Effector memory CD8-positive, alpha-beta T cell (primary cell): ENCODE results near the gene ZNF771.

Experiments used
- ATAC-seq: fragments of 150-1000 bp; cut with Tn5 transposase; replicated peaks from 2 replicates; pipeline ENCODE4 v1.10.0; 2021; ENCODE audit warnings: mild to moderate bottlenecking, moderate library complexity
- DNase-seq, 3 experiments: peaks; one replicate each; pipeline ENCODE4 v3.0.0; 2021
- H3K27ac Mint-ChIP-seq, 2 donors: one replicate each; pipeline ENCODE4 v1.8.0; 2022; ENCODE audit warnings: mild to moderate bottlenecking in 2 of 2, mixed read lengths in 2 of 2, moderate library complexity in 2 of 2
- H3K27me3 Mint-ChIP-seq, 2 donors: one replicate each; pipeline ENCODE4 v1.8.0; 2022; ENCODE audit warnings: mixed read lengths in 2 of 2
- H3K36me3 Mint-ChIP-seq: one replicate; pipeline ENCODE4 v1.8.0; 2022; ENCODE audit warnings: mild to moderate bottlenecking, moderate library complexity, mixed read lengths; ENCODE audit not compliant: insufficient read depth
- H3K4me1 Mint-ChIP-seq, 2 donors: one replicate each; pipeline ENCODE4 v1.8.0; 2022; ENCODE audit warnings: low read depth in 2 of 2, mixed read lengths in 2 of 2
- H3K4me3 Mint-ChIP-seq, 2 donors: one replicate each; pipeline ENCODE4 v1.8.0; 2022; ENCODE audit warnings: mild to moderate bottlenecking in 2 of 2, mixed read lengths in 2 of 2, moderate library complexity in 2 of 2
- H3K9me3 Mint-ChIP-seq, 2 donors: one replicate each; pipeline ENCODE4 v1.8.0; 2022; ENCODE audit warnings: mixed read lengths in 2 of 2

The ZNF771 gene

DNA sequence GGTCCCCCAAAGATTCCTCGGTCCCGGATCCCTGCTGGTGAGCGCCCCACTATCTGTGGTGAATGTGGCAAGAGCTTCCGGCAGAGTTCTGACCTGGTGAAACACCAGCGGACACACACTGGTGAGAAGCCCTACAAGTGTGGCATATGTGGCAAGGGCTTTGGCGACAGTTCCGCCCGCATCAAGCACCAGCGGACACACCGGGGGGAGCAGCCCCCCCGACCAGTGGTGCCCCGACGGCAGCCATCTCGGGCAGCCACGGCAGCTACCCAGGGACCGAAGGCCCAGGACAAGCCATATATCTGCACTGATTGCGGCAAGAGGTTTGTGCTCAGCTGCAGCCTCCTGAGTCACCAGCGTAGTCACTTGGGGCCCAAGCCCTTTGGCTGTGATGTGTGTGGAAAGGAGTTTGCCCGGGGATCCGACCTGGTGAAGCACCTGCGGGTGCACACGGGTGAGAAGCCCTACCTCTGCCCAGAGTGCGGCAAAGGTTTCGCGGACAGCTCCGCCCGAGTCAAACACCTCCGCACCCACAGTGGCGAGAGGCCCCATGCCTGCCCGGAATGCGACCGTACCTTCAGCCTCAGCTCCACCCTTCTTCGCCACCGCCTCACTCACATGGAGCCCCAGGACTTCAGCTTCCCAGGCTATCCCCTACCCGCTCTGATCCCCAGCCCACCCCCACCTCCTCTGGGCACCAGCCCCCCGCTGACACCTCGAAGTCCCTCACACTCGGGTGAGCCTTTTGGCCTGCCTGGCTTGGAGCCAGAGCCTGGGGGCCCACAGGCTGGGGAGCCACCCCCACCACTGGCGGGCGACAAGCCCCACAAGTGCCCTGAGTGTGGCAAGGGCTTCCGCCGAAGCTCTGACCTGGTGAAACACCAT, 9.4 kb upstream of the ZNF771 start:
- H3K4me3 Mint-ChIP-seq: peak overlapping the region in 1 of 2 donors; percentile 17
- ATAC-seq (no peak), DNase-seq (no peak)
- peaks cover 16% of the 10 kb centered on the region for H3K36me3 Mint-ChIP-seq
- H3K4me1 Mint-ChIP-seq: peaks cover 29 to 36% of the 10 kb centered on the region in 2 donors
- H3K27me3 Mint-ChIP-seq: no peaks in the 10 kb centered on the region
- peak overlapping the region in 1 of 2 donors; percentile 62 for H3K27ac Mint-ChIP-seq
- no peaks in the 10 kb centered on the region for H3K9me3 Mint-ChIP-seq

DNA sequence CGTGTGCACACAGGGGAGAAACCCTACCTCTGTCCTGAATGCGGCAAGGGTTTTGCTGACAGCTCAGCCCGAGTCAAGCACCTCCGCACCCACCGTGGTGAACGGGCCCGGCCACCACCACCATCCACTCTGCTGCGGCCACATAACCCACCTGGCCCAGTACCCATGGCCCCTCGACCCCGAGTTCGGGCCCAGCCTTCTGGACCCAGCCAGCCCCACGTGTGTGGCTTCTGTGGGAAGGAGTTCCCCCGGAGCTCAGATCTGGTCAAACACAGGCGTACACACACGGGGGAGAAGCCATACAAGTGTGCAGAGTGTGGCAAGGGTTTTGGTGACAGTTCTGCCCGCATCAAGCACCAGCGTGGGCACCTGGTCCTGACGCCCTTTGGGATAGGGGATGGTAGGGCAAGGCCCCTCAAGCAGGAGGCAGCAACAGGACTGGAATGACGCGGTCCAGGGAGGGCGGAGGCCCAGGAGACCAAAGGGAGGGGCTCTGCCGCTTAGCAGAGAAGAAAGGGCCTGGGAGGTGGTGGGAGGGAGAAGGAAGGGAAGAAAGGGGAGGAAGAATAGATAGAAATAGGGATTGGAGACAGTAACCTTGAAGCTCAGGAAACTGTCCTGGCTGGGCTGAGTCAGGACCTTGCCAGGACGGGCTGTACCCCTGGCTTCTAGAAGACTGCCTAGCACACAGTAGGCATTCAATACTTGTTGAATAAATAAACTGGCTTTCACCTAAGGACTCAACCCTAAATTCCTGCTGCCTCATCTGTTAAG, 8.6 kb upstream of the ZNF771 start:
- Mint-ChIP-seq H3K27me3 (no peaks in the 10 kb centered on the region), H3K9me3 (no peaks in the 10 kb centered on the region), H3K27ac (peak overlapping the region in 1 of 2 donors; percentile 72), H3K4me3 (peak overlapping the region; percentile 86 to 87), H3K36me3 (peaks cover 16% of the 10 kb centered on the region), H3K4me1 (peaks cover 29 to 36% of the 10 kb centered on the region in 2 donors)
- ATAC-seq: no peak
- DNase-seq: no peak

DNA sequence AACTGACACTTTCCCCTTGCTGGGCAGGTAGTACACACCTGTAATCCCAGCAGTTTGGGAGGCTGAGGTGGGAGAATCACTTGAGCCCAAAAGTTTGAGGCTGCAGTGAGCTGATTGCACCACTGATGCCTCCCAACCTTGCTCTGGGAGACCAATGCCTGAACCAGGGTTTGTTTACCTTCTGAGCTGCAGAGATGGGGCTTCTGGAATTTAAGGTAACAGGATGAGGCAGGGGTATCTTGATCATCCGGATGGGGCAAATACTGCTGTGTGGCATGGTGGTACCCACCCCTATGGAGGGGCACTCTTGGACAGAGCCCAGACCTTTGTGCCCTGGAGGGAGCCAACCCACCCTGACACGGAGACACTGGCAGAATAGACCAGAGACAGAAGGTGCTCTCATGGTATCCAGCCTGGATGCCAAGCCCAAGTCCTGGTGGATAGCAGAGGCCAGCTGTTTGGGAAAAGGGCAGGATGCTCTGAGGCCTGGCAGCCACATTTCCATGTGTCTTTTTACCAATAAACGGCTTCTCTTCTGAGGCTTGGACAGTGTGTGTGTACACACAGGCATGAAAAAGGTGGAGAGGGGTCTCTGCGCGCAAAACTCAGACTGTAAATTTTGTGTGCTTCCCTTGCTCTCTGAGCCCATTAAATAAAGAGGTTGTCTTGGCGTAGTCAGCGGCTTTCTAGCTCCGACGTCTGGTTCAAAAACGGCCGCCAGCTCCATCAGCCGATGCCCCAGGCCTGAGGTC, 7.8 kb upstream of the ZNF771 start:
- peak overlapping the region; percentile 72 to 87 for H3K27ac Mint-ChIP-seq
- no peaks in the 10 kb centered on the region for H3K27me3 Mint-ChIP-seq
- H3K4me3 Mint-ChIP-seq: peak overlapping the region; percentile 86 to 87
- no peaks in the 10 kb centered on the region for H3K9me3 Mint-ChIP-seq
- DNase-seq (no peak), ATAC-seq (no peak)
- peaks cover 16% of the 10 kb centered on the region for H3K36me3 Mint-ChIP-seq
- peaks cover 25 to 34% of the 10 kb centered on the region in 2 donors for H3K4me1 Mint-ChIP-seq

DNA sequence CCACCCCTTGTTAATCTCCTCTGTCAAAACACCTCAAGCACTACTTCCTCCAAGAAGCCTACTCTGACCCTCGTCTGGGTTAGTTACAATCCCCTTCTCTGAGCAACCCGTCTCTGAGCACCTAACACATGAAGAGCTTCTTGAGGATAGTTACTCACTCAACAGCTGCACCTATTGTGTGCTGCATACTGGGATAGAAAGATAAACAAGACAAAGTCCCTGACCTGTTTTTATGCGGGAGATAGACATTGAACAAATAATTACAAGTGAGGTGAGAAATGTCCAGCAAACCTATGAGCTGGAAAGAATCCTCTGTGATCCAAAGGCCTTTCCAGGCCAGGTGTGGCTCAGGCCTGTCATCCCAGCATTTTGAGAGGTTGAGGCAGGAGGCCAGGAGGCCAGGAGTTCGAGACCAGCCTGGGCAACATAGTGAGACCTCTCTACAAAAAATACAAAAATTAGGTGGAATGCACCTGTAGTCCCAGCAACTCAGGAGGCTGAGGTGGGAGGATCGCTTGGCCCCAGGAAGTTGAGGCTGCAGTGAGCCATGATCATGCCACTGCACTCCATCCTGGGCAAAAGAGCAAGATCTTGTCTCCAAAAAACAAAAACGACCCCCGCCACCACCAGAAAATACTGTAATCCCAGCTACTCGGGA, 5.5 kb upstream of the ZNF771 start:
- peak overlapping the region; percentile 86 to 87 for H3K4me3 Mint-ChIP-seq

DNA sequence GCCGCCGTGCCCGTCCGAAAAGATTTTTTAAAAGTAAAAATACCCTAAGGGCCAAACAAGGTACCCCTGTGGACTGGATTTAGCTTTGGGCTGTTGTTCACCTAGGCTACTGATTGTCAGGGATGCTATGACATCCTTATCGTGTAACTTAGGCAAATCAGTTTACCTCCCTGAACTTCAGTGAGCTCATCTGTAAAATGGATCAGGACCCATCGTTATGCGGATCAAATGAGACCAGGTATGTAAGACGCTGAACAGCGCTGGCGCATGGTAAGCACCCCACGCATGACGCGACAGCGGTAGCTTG, 658 bp upstream of the ZNF771 start:
- ATAC-seq (peak; percentile 28), DNase-seq (no peak)
- Mint-ChIP-seq H3K27ac (peak overlapping the region; percentile 27 to 92), H3K4me3 (peak overlapping the region; percentile 77 to 96), H3K36me3 (peaks cover 7% of the 10 kb centered on the region), H3K4me1 (peaks cover 9 to 18% of the 10 kb centered on the region in 2 donors), H3K9me3 (no peaks in the 10 kb centered on the region), H3K27me3 (no peaks in the 10 kb centered on the region)

More for the DNA sequence above, 5.5 kb upstream of the ZNF771 start:
- no peak overlapping the region for H3K27ac Mint-ChIP-seq
- DNase-seq (no peak), ATAC-seq (no peak)
- H3K9me3 Mint-ChIP-seq: no peaks in the 10 kb centered on the region
- peaks cover 13 to 25% of the 10 kb centered on the region in 2 donors for H3K4me1 Mint-ChIP-seq
- H3K36me3 Mint-ChIP-seq: peaks cover 20% of the 10 kb centered on the region
- no peaks in the 10 kb centered on the region for H3K27me3 Mint-ChIP-seq

DNA sequence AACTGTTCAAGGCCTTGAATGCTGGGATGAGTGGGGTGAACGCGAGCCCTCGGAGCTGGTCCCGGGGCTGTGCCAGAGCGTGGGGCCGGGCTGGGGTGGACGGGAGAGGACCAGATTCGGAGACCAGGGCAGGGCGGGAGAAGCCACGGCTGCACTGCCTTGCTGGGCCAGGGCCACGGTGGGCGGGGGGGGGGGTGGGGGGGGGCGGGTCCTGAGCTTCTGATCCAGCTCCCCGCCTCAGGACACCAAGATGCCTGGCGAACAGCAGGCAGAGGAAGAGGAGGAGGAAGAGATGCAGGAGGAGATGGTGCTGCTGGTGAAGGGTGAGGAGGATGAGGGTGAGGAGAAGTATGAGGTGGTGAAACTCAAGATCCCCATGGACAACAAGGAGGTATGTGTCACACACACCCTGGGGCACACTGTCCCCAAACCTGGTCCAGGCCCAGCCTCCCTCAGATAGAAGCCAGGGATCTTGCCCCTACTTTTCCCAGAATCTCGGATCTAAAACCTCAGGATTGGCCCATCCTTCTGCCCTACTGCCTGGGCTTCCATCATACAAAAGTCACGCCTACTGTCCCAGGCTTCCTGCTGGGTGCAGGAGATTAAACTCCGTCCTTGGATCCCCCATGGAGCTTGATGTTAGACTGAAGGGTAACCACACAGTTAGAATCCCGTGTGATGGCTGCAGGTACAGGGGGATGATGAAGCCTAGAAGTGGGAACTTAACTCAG, 563 bp downstream of the ZNF771 start:
- DNase-seq (no peak), ATAC-seq (no peak)
- H3K36me3 Mint-ChIP-seq: peaks cover 7% of the 10 kb centered on the region
- H3K9me3 Mint-ChIP-seq: no peaks in the 10 kb centered on the region
- H3K4me1 Mint-ChIP-seq: peaks cover 14 to 18% of the 10 kb centered on the region in 2 donors
- no peak overlapping the region for H3K27ac Mint-ChIP-seq
- H3K27me3 Mint-ChIP-seq: no peaks in the 10 kb centered on the region
- peak overlapping the region; percentile 77 to 96 for H3K4me3 Mint-ChIP-seq

DNA sequence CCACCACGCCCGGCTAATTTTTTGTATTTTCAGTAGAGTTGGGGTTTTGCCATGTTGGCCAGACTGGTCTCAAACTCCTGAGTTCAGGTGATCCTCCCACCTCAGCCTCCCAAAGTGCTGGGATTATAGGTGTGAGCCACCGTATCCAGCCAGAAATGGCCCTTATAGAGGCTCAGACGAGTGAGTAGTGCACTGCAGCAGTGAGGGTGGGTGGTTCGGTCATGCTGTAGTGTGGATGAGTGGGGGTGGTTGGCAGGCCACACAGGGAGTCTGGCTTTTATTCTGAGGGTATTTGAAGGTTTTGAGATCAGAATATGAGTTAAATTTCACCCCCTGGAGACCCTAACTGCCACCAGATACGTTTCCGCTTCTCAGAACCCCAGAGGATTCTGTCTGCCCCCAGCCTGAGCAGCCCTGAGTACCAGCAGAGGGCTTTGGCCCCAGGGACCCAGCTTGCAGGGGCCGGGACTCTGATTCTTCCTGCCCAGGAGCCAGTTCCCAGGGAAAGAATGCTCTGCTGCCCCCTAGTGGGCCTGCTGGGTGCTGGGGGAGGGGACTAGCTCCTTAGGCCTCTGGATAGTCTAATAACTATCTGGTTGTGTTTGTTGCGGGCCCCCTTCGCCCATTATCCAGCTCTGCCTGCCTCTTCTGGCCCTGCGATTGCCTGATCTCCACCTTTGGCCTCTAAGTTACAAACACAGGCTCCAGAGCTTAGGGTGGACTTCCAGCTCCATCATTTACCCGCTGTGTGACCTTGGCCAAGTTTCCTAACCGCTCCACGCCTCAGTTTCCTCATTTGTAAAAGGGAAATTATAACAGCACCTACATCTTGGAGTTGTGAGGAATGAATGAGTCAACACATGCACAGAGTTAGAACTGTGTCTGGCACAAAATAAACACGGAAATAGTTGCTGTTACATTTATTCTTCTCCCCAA, 2.0 kb downstream of the ZNF771 start:
- Mint-ChIP-seq H3K27me3 (no peaks in the 10 kb centered on the region), H3K36me3 (peaks cover 12% of the 10 kb centered on the region), H3K27ac (no peak overlapping the region), H3K4me1 (peaks cover 17 to 18% of the 10 kb centered on the region in 2 donors), H3K4me3 (peak overlapping the region; percentile 77 to 96), H3K9me3 (no peaks in the 10 kb centered on the region)
- ATAC-seq (peak; percentile 68), DNase-seq (peak; percentile 94 to 97 (median 96))

DNA sequence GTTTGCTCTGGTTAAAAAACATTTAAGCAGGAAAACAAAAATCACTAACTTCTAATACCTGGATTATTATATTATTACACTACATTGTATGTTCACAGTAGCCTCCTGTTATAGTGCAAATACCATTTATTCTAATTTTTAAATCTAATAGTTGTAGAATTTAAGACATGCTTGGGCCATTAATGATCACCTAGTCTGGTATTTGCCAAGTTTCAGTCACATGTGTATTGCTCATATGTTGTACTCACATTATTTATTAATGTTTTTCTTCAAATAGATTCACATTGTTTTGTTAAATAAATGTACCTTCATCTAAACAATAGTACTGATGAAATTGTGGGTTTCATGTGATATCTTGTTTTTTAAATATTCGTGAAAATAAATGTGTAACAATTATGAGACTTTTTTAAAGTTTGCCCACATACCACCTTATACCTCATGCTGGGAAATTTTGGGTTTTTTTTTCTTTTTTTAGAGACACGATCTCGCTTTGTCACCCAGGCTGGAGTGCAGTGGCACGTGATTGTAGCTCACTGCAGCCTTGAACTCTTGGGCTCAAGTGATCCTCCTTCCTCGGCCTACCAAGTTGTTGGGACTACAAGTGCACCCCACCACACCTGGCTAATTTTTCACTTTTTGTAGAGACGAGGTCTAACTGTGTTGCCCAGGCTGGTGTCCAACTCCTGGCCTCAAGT, 5.9 kb downstream of the ZNF771 start:
- Mint-ChIP-seq H3K9me3 (no peaks in the 10 kb centered on the region), H3K4me1 (peaks cover 14 to 18% of the 10 kb centered on the region in 2 donors), H3K27ac (no peak overlapping the region), H3K36me3 (peaks cover 12% of the 10 kb centered on the region), H3K27me3 (no peaks in the 10 kb centered on the region), H3K4me3 (no peak overlapping the region)
- ATAC-seq (no peak), DNase-seq (no peak)

DNA sequence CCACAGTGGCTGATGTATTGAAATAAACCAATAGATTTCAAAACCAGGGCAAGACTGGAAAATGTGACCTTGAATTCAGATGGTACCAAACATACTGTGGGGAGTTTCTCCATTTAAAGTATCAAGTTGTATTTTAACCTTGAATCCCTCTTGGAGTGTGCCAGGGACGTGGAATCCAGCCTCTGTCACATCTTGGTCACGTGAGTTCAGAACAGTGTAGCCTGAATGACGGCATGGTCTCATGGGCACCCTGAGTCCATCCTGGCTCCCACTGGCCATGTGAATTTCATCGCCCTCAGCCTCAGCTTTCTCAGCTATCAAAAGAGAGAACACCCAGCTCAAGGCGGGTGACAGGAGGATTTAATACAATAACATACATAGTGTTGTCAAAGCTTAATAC, 6.8 kb downstream of the ZNF771 start:
- Mint-ChIP-seq H3K4me1 (peaks cover 12 to 17% of the 10 kb centered on the region in 2 donors), H3K36me3 (peaks cover 9% of the 10 kb centered on the region)

DNA sequence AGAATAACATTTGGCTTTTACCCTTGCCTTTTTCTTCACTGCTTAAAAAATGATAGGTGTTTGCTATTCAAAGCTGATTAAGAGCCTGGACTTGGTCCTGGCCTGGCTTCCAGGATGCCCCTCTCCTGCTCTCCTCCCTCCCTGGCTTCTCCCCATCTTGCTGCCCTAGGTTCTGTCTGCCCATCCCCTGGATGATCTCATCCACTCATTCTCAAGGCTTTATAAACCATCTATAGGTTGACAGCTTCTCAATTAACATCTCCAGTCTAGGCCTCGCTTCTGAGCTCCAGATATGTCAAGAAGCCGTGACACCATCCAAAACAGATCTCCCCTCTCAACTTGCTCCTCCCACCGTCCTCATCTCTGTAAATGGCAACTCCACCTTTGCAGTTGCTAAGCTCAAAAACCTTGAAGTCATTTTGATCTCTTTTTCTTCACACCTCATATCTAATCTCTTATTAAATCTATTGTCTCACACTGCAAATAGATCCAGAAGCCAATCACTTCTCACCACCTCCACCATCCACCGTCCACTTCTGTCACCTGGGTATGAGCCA, 8.7 kb downstream of the ZNF771 start:
- DNase-seq (no peak), ATAC-seq (no peak)
- Mint-ChIP-seq H3K27me3 (no peaks in the 10 kb centered on the region), H3K27ac (peak overlapping the region in 1 of 2 donors; percentile 23), H3K9me3 (no peaks in the 10 kb centered on the region), H3K4me3 (no peak overlapping the region), H3K4me1 (peaks cover 5 to 17% of the 10 kb centered on the region in 2 donors), H3K36me3 (peaks cover 11% of the 10 kb centered on the region)

More for the DNA sequence above, 6.8 kb downstream of the ZNF771 start:
- no peak overlapping the region for H3K4me3 Mint-ChIP-seq
- no peak for ATAC-seq
- H3K27me3 Mint-ChIP-seq: no peaks in the 10 kb centered on the region
- DNase-seq: no peak
- no peaks in the 10 kb centered on the region for H3K9me3 Mint-ChIP-seq
- H3K27ac Mint-ChIP-seq: no peak overlapping the region
